ENCODE data around the gene ADAM19.

- no peak for TF ChIP-seq CTCF (conservative IDR thresholded peaks at IDR 0.05; ENCODE audit: low read length)
- no peak for TF ChIP-seq EZH2phosphoT487 (IDR thresholded peaks at IDR 0.05; ENCODE audit: borderline replicate concordance)
Measured at GRCh38 chr5:157514974-157515373, 60.6 kb downstream of the ADAM19 start.

Measured in Loucy (cell line).